B cell (primary cell): ENCODE measurements around the gene LRCH1. TPM values are rescaled to one million over a fixed set of nuclear protein-coding genes. Genes with fewer than 3 reads are reported as not detected.

Experiments used
- ATAC-seq: fragments of 200-7000 bp; cut with Tn5 transposase; one replicate; pipeline ENCODE4 v1.10.0; 2021; ENCODE audit warnings: low read depth, mild to moderate bottlenecking, moderate number of reproducible peaks, moderate library complexity
- CTCF ChIA-PET: fragments of 350-600 bp; sonication (Branson Sonifier 250); formaldehyde crosslinking; loops from one replicate; lab custom pipeline; 2021; ENCODE audit warnings: antibody characterized with exemption, inconsistent platforms; lab: Charles Lee
- POLR2A ChIA-PET: fragments of 350-600 bp; sonication (Branson Sonifier 250); formaldehyde crosslinking; loops from one replicate; lab custom pipeline; 2021; ENCODE audit warnings: antibody characterized with exemption; lab: Charles Lee
- DNase-seq: peaks from one replicate; pipeline ENCODE4 v3.0.0; 2013
- H2AFZ ChIP-seq: 2 replicates; pipeline ENCODE4 v1.6.1; 2012; ENCODE audit warnings: mild to moderate bottlenecking, low read depth, low read length; ENCODE audit not compliant: insufficient read depth, poor library complexity, severe bottlenecking
- H3K27ac ChIP-seq, 2 donors: 1 replicate in 1 of 2; 2 replicates in 1 of 2; pipeline ENCODE4 v1.5.1; 2012 to 2013; ENCODE audit warnings: low read length in 2 of 2, mild to moderate bottlenecking in 2 of 2, moderate library complexity in 1 of 2
- H3K27me3 ChIP-seq, 4 experiments: fragments of 200-600 bp in 1 of 4; sonication (generic) in 1 of 4; replicated peaks in 1 of 4; 1 replicate in 2 of 4; 2 replicates in 2 of 4; pipeline versions ENCODE4 v1.6.1 to v1.7.0; 2013 to 2016; ENCODE audit warnings: low read length in 3 of 4, mild to moderate bottlenecking in 2 of 4, mixed read lengths in 1 of 4, moderate library complexity in 1 of 4; ENCODE audit not compliant: insufficient read depth in 4 of 4, control insufficient read depth in 3 of 4; ENCODE audit errors: control extremely low read depth in 1 of 4
- H3K36me3 ChIP-seq, 2 experiments: replicated peaks in 1 of 2; 1 replicate in 1 of 2; 2 replicates in 1 of 2; pipeline versions ENCODE4 v1.6.1 to v1.7.1; 2013; ENCODE audit warnings: low read length in 1 of 2; ENCODE audit not compliant: insufficient read depth in 2 of 2, control insufficient read depth in 1 of 2; ENCODE audit errors: control extremely low read depth in 1 of 2, extremely low read depth in 1 of 2
- H3K4me1 ChIP-seq, 2 donors: fragments of 200-600 bp in 1 of 2; sonication (generic) in 1 of 2; 1 replicate in 1 of 2; 2 replicates in 1 of 2; pipeline versions ENCODE4 v1.5.1 to v1.6.1; 2013 to 2017; ENCODE audit warnings: low read length in 2 of 2; ENCODE audit not compliant: control insufficient read depth in 2 of 2, insufficient read depth in 2 of 2
- H3K4me2 ChIP-seq: replicated peaks from 2 replicates; pipeline ENCODE3; 2012; ENCODE audit warnings: mild to moderate bottlenecking, low read depth, low read length; ENCODE audit not compliant: poor library complexity, severe bottlenecking
- H3K4me3 ChIP-seq, 5 experiments: fragments of 200-600 bp in 1 of 5; sonication (generic) in 1 of 5; 1 replicate in 3 of 5; 2 replicates in 2 of 5; pipeline versions ENCODE4 v1.5.1 to v1.7.0; 2011 to 2016; ENCODE audit warnings: low read length in 4 of 5, mild to moderate bottlenecking in 4 of 5, low read depth in 2 of 5, control low read depth in 1 of 5, moderate library complexity in 1 of 5; ENCODE audit not compliant: insufficient read depth in 1 of 5; ENCODE audit errors: control extremely low read depth in 1 of 5, extremely low read depth in 1 of 5
- H3K79me2 ChIP-seq: fragments of 200-600 bp; sonication (generic); one replicate; pipeline ENCODE4 v1.6.0; 2016; ENCODE audit warnings: low read length; ENCODE audit not compliant: control insufficient read depth, insufficient read depth
- H3K9ac ChIP-seq: fragments of 200-600 bp; sonication (generic); 2 replicates; pipeline ENCODE4 v1.6.1; 2017; ENCODE audit warnings: mild to moderate bottlenecking, low read length, moderate library complexity
- H3K9me3 ChIP-seq, 3 donors: one replicate each; pipeline versions ENCODE4 v1.6.1 to v1.7.1; 2013; ENCODE audit warnings: low read length in 2 of 3; ENCODE audit not compliant: control insufficient read depth in 2 of 3, insufficient read depth in 1 of 3; ENCODE audit errors: control extremely low read depth in 1 of 3
- H4K20me1 ChIP-seq: 2 replicates; pipeline ENCODE4 v1.6.0; 2012; ENCODE audit warnings: mild to moderate bottlenecking, low read length; ENCODE audit not compliant: insufficient read depth, control insufficient read depth, poor library complexity, severe bottlenecking
- H3K27ac Mint-ChIP-seq: one replicate; pipeline ENCODE4 v1.8.0; 2021; ENCODE audit warnings: mixed read lengths
- H3K27me3 Mint-ChIP-seq: one replicate; pipeline ENCODE4 v1.8.0; 2021; ENCODE audit warnings: mixed read lengths
- H3K4me1 Mint-ChIP-seq: one replicate; pipeline ENCODE4 v1.8.0; 2021; ENCODE audit warnings: mixed read lengths
- H3K4me3 Mint-ChIP-seq: one replicate; pipeline ENCODE4 v1.8.0; 2021; ENCODE audit warnings: mixed read lengths
- H3K9me3 Mint-ChIP-seq: one replicate; pipeline ENCODE4 v1.8.0; 2022; ENCODE audit warnings: mixed read lengths; ENCODE audit not compliant: insufficient read depth
- CTCF ChIP-seq: fragments of 200-600 bp; IDR thresholded peaks from one replicate; pipeline ENCODE4 v1.8.0; 2022; ENCODE audit warnings: antibody characterized with exemption, mild to moderate bottlenecking
- EZH2 ChIP-seq: IDR thresholded peaks from 2 replicates; pipeline ENCODE4 v1.6.1; 2012; ENCODE audit warnings: borderline replicate concordance, low read depth, mild to moderate bottlenecking, moderate library complexity, low read length; ENCODE audit not compliant: insufficient read depth, poor library complexity, severe bottlenecking
- WGBS: methylation state at CpG from one replicate; pipeline ENCODE4 v1.1.5; 2013; ENCODE audit warnings: missing lambda C conversion rate; ENCODE audit not compliant: insufficient coverage; 5-methylcytosine and 5-hydroxymethylcytosine counted together
- intact Hi-C: fragments of 100-400 bp; cut with micrococcal nuclease; formaldehyde crosslinking; loops from one replicate; pipeline ENCODE4 v1.10.0; 2022
- polyA plus RNA-seq: library from polyadenylated mRNA; depleted of rRNA; stranded (reverse); fragments of >200 nt; gene quantifications from 2 replicates; pipeline ENCODE4 v1.2.3, GENCODE V29; 2012
- total RNA-seq, 2 donors: library from RNA; stranded (reverse); fragments of 120-200 nt in 1 of 2; gene quantifications; 1 replicate in 1 of 2; 2 replicates in 1 of 2; pipeline versions ENCODE4 v1.2.3 to v1.2.4, GENCODE V29; 2013 to 2022

Gene LRCH1
- total and polyA plus RNA-seq, 2 donors (not counting 1 experiment from before 2014, with no cell fraction given) = 13.0 to 50.3 TPM

DNA sequence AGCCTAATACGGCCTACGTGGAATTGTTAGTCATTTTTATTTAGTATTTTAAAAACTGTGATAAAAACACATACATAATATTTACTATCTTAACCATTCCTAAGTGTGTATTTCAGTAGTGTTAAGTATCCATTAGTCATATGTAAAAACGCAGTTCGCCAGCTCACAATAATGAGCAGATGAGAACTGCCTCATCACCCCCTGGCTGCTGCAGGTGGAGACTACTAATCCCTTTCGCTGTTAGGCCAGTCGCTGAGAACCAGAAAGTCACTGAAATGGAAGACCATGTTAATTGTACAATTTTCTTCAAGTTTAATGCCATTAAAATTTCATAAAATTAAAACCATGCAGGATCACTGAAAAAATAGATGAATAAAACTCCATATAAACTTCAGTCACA lies 242.4 kb downstream of the LRCH1 start:
- H3K4me1 ChIP-seq = peaks cover 16 to 18% of the 10 kb centered on the region in 2 donors

More for the DNA sequence above, 242.4 kb downstream of the LRCH1 start:
- intact Hi-C loops = loop anchor here (5.0 to 10.0 kb wide), 5 partner anchors 243 to 1881 kb away; partner anchors contain the start of genes LCP1, LRCH1 and MED4
- Histone ChIP-seq H4K20me1 (no peaks in the 10 kb centered on the region), H3K36me3 (peaks cover 0 to 9% of the 10 kb centered on the region in 2 experiments), H3K4me2 (peak overlapping the region; percentile 89), H3K27ac (no peak overlapping the region), H3K9ac (no peak overlapping the region), H3K4me3 (no peak overlapping the region), H3K79me2 (peaks cover 27% of the 10 kb centered on the region), H3K9me3 (no peaks in the 10 kb centered on the region), H3K27me3 (no peaks in the 10 kb centered on the region), H2AFZ (no peak overlapping the region)
- Mint-ChIP-seq H3K27me3 (no peaks in the 10 kb centered on the region), H3K4me3 (peak overlapping the region; percentile 69), H3K9me3 (no peaks in the 10 kb centered on the region), H3K4me1 (peaks cover 30% of the 10 kb centered on the region), H3K27ac (no peak overlapping the region)
- 93% methylated on average over 2 of the region's 6 CpGs for WGBS
- ChIA-PET CTCF (no interaction called here), POLR2A (interaction anchor here (0.7 kb wide), 1 partner anchor 9 kb away, joined by 3 read pairs; no protein-coding TSS in a partner anchor)
- no peak for TF ChIP-seq CTCF
- TF ChIP-seq EZH2 = no peak
- ATAC-seq (no peak), DNase-seq (no peak)
